HG03135 (cell line): Measurements from ENCODE around the gene FBXO3.

ENCODE experiments used
- ATAC-seq: cut with Tn5 transposase; IDR thresholded peaks from one replicate; pipeline ENCODE4 v1.9.1; 2021; ENCODE audit warnings: mild to moderate bottlenecking, moderate library complexity; ENCODE audit not compliant: unreplicated experiment

FBXO3 gene

GRCh38 chr11:33773404-33773986 is 825 bp downstream of the FBXO3 start:
- peak; percentile 36 for ATAC-seq

- ATAC-seq, result no peak
These were observed 1.4 kb downstream of the FBXO3 start for GRCh38 chr11:33772870-33773269.

- ATAC-seq, result no peak
These were observed 2.0 kb downstream of the FBXO3 start for GRCh38 chr11:33772300-33772699.

- ATAC-seq, result no peak
These were observed 4.1 kb downstream of the FBXO3 start for GRCh38 chr11:33770236-33770635.

- ATAC-seq, result no peak
These were observed 4.8 kb downstream of the FBXO3 start for GRCh38 chr11:33769542-33769941.

- ATAC-seq, result no peak
These were observed 6.7 kb downstream of the FBXO3 start for GRCh38 chr11:33767624-33768023.

DNA sequence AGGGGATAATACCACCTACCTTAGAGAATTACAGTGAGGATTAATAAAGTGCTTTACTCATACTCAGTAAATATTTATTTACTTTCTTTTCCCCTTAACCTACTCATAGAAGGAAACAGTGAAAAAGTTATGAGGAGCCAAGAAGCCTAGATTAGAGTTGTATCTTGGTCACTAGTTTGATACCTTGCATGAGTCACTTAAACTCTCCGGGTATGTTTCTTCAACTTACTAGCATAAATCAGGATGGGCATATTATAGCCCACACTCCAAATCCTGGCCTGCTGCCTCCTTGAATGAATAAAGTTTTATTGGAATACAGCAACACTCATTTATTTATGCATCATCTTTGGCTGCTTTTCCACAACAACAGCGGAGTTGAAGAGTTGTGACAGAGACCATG is 8.2 kb downstream of the FBXO3 start:
- no peak for ATAC-seq

DNA sequence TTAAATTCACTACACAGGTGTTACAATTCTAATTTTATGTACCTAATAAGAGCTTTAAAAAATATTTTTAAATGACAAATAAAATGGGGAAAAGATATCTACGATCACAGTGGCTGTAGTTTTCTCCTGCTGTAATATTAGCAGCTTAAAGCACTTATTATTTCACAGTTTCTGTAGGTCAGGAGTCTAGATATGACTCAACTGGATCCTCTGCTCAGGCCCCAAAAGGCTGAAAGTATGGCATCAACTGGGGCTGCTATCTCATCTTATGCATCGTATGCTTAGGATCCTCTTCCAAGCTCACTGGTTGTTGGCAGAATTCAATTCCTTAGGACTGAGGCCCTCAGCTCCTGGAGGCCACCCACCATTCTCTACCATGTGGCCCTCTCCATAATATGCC is 12.8 kb downstream of the FBXO3 start:
- peak; percentile 71 for ATAC-seq

DNA sequence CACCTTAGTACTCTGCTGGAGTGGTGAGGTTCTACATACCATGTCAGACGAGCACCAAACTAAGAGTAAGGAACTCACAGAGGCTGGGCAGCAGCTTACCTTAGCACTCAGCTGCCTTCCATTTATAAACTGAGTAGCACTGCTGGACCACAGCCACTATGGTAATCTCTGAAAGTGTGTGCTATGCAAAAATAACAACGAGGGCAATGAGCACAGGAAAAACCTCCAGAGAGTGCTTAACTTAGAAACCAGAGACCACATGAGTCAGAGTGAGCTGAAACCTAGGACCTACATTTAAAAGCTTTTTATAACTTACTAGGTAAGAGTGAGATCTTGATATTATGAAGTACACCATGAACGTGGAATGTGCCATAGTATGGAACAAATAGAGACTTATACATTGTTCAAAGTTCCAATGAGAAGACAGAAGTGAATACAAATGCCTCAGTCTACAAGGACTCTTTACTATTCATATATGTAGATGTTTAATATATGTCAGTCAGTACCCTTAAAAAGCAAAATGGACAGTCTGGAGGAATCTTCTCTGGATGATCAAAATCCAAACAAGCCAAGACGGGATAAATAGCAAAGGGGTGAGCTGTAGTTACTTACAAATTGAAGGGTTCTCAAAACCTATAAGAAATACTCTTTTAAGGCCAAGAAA is 20.9 kb downstream of the FBXO3 start:
- ATAC-seq, result peak; percentile 96

- ATAC-seq, result no peak
These were observed 22.4 kb downstream of the FBXO3 start for GRCh38 chr11:33751878-33752277.

- ATAC-seq, result no peak
These were observed 26.3 kb downstream of the FBXO3 start for GRCh38 chr11:33747979-33748378.

- no peak for ATAC-seq
These were observed 31.0 kb downstream of the FBXO3 start for GRCh38 chr11:33743291-33743690.

GRCh38 chr11:33742249-33742851 is 32.0 kb downstream of the FBXO3 start:
- no peak for ATAC-seq

DNA sequence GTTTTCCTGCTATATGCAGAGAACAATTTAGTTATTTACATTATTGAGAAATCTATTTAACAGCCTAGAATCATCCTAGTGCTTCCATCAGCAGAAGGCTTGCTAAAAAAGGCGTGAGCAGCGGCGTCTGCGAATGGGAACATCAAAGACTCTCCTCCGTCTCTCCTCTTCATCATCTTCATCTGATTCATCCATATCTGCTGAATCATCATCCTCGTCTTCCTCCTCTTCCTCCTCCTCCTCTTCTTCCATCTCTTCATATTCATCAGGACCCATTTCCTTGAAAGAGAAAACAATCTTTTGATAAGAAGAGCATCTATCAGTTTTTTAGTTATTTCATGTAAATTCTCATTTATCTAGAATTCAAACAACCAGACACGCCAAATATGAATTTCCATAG is 32.5 kb downstream of the FBXO3 start:
- ATAC-seq, result no peak

DNA sequence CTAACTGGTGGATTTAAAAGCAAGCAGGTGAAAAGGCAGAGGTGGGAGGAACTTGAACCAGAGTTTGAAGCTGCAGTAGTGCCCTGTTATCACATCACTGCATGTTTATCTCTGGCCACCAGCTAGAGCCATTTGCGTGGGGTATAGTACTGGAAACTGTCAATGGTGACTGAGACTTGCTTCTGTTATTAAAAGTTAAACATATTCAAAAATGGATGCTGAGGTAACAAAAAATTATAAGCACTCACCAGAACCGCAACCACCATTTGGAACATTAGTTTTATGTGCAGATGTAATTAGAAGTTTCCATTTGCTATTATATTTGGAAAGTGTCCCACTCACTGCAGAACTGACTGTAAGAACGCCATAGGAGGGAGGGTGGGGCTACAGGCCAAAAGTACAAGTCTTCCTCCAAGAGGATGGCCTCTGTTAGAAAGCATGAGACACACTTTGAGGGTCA is 36.9 kb downstream of the FBXO3 start:
- no peak for ATAC-seq

GRCh38 chr11:33736148-33736812 is 38.0 kb downstream of the FBXO3 start, which contains the start of gene CD59:
TSS of gene CD59 (minus strand) at chr11:33736423. CDS start at chr11:33722445, 13,978 bp downstream.
- peak; percentile 47 for ATAC-seq

DNA sequence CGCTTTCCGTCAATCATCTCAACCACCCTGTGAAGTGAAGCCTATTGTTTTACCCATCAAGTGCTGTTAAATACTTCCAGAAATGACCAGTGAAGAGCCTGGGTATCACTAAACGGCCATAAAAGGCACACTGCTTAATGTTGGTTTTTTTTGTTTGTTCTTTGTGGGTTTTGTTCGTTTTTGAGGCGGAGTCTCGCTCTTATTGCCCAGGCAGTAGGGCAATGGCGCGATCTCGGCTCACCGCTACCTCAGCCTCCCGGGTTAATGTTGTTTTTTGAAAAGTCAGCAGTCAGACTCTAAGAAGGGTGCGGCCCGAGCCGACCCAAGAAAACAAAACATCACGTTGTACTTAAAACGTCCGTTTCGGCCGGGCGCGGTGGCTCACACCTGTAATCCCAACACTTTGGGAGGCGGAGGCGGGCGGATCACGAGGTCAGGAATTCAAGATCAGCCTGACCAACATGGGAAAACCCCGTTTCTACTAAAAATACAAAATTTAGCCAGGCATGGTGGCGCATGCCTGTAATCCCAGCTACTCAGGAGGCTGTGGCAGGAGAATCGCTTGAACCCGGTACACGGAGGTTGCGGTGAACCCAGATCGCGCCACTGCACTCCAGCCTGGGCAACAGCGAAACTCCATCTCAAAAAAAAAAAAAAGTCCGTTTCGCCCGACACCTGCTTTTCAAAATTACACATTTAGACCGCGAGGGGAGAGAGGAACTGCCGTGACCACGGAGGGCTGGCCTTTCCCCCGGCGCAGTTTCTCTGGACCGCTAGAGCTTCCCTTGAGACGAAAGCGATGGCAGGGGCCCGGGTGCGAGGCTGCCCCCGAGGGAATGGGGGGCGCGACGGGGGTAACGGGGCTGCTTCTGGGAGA is 38.8 kb downstream of the FBXO3 start:
- peak; percentile 62 for ATAC-seq

- ATAC-seq, result no peak
These were observed 39.7 kb downstream of the FBXO3 start for GRCh38 chr11:33734441-33735270.

GRCh38 chr11:33733980-33734379 is 40.3 kb downstream of the FBXO3 start:
- ATAC-seq, result no peak
